NCI-H2107 treated with DMSO at 0.1 percent for 48 hours (cell line): Measurements from ENCODE around the gene ERVK3-1.
"Not testable (repeated sequence)": the region's sequence is repeated elsewhere in the genome, so short reads cannot be mapped to it uniquely, and the experiment has no call there.

Experiments
- DNase-seq: peaks from one replicate; lab custom pipeline; 2025; ENCODE audit not compliant: unreplicated experiment; lab: John Stamatoyannopoulos, UW

The ERVK3-1 gene

GRCh38 chr19:58304255-58304654, 922 bp upstream of the ERVK3-1 start:
- DNase-seq = no peak

- DNase-seq = no peak
Measured at GRCh38 chr19:58304748-58305064, 471 bp upstream of the ERVK3-1 start.

GRCh38 chr19:58305932-58306323, 751 bp downstream of the ERVK3-1 start:
- DNase-seq = no peak

DNA sequence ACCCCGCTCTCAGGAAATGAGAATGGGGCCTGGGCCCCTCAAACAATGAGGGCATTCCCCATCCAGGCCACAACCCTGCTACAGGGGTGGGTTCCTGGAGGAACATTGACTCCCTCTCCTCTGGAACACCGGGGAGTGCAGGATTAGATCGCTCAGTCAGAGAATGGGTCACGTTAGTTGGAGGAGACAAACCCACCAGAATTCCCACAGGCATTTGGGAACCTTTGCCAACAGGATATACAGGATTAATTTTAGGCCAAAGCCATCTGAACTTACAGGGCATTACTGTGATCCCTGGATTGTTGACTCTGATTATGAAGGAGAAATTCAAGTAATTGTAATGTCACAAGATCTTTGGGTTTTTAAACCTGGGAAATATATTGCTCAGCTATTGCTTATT, 2.6 kb downstream of the ERVK3-1 start:
- no peak for DNase-seq

GRCh38 chr19:58310685-58311084, 5.5 kb downstream of the ERVK3-1 start:
- DNase-seq = not testable (repeated sequence)

DNA sequence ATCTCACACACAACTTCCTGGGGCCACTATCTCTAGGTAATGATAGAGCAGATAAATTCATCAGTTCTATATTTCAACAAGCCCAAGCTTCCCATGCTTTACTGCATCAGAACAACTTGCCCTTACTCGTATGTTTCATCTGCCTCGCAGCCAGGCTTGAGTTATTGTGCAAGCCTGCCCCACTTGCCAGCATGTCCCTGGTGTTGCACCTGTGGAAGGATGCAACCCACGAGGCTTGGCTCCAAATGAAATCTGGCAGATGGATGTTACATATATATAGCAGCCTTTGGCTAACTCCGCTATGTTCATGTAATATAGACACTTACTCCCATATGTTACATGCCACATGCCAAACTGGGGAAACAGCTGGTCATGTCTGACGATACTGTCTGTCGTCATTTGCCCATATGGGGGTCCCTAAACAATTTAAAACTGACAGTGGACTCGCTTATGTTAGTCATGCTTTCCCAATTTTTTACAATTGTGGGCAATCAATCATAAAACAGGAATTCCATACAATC, 6.2 kb downstream of the ERVK3-1 start:
- DNase-seq = no peak

DNA sequence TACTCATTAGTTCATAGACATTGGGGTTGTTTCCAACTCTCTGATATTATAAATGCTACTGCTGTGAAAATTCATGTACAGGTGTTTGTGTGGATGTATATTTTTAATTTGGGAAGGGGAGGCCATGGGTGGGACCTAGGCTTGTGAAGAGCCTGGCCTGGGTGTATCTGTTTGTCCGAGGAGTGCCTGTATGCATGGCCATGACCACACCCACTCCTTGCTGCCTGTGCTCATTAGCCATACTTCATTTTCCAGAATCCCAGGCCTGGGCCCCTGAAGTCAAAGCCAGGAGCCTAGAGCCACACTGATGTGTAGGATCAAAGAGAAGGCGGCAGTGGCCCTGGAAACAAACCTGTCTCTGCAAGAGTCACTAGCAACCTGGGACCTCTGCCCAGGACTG, 10.4 kb downstream of the ERVK3-1 start:
- no peak for DNase-seq

DNA sequence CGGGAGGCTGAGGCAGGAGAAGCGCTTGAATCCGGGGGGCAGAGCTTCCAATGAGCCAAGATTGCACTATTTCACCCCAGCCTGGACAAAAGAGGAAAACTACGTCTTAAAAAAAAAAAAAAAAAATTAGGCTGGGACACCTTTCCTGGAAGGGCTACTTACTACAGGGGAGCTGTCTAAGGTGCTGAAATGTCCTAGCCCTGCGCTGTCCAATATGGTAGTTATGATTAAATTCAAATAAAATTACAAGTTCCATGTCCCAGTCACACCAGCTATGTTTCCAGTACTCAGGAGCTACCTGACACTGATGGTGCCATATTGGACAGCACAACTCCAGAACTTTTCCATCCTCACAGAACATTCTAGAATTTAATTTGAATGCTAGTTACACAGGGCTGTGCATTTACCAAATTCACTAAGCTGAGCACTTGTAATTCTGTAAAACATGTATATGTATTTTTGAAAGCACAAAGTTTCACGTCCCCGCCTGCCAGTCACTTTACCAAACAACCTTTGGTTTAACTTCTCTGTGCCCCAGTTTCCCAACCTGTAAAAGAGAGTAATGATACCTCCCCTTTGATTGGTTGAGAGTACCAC, 12.4 kb downstream of the ERVK3-1 start:
- DNase-seq = no peak

DNA sequence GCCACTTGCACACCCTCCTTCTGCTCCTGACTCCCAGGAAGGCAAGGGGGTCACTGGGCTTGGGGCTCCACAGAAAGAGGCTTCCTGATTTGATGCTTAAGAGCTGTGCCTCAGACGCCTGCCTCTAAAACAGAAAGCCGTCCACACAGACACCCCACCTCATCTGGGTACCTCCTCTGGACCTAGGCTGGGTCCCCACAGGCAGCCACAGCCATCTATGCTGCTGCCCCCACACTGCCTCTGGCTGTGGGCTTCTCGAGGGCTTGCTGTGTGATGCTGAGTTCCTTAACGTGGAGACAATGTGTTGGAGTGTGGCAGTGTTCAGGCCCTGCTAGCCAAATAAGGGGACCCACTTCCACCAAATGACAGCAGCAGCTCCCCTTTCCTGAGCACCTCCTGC, 13.1 kb downstream of the ERVK3-1 start:
- no peak for DNase-seq

DNA sequence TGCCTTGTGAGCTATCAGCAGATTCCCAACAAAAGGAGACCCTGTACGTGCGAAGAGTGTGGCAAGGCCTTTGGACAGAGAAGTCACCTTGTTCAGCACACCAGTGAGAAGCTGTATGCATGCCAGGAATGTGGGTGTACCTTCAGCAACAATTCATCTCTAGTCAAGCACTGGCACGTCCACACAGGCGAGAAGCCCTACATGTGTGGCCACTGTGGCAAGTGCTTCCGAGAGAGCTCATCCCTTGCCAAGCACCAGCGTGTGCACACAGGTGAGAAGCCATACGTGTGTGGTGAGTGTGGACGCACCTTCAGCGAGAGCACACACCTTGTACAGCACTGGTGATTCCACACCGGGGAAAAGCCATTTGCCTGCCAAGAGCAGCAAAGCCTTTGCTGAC, 14.1 kb downstream of the ERVK3-1 start:
- DNase-seq = no peak

- no peak for DNase-seq
Measured at GRCh38 chr19:58325311-58326022, 20.3 kb downstream of the ERVK3-1 start.

DNA sequence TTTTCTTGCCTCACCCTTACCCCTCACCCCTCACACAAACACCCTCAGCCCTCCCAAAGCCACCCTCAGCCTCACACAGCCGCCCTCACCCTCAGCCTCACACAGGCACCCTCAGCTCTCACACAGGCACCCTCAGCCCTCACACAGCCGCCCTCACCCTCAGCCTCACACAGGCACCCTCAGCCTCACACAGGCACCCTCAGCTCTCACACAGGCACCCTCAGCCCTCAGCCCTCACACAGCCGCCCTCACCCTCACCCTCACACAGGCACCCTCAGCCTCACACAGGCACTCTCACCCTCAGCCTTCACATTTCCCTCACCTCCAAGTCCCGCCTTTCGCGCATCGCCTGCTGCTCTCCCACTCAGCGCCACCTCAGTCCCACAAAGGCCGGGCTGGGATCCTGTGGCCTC, 21.3 kb downstream of the ERVK3-1 start:
- no peak for DNase-seq

DNA sequence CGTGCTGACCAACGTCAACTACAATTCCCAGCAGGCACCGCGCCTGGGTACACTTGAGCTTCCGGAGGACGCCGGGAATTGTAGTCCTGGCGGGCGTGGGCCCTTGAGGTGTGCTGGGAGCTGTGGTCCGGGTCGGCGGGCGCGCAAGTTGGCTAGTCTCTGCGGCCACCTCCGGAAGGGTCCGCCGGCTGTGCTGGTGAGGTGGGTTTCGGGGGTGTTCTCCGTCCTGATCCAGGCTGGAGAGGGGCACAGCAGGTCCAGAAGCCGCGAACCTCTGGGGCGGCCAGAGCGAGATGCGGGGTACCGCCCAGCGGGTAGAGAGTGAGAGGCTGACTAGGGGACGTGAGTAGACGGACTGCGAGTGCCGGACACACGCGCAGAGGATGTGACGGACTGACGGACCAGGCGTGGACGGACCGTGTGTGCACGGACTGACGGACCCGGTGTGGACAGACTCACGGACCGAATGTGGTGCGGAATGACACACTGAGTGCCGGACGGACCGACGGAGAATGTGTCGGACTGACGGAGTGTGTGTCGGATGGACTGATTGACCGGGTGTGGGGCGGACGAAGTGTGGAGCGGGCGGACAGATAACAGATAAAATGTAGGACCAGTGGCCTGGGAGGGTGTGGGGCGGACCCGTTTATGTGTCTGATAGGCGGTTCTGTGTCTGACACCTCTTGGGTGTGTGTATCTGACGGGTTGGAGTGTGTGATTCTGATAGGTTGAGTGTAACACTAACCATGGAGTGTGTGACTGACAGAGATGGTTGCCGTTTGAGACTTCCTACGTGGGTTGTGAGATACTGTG, 21.9 kb downstream of the ERVK3-1 start, which contains the start of gene ZSCAN22:
Gene ZSCAN22 (plus strand): TSS at position 81 of the 813 bp plus-strand sequence. CDS start 7,809 bp downstream, outside the sequence.
- DNase-seq = peak; percentile 93

DNA sequence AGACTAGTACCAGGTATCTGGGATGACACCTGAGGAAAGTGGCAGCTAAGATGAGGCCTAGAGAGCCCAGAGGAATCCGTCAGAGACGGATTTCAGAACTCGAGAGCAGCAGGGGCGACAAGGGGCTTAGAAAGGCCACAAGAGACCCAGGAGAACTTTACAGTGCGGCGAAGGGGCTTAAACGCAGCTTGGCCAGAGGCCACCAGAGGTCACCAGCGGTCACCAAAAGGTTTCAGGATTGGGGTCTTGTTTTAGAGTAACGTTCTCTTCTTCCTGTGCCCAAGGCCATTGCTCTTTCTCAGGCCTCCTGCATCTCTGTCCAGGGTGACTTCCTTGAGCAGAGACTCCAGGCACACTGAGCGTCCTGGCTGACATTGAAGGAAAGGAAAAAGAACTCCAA, 23.8 kb downstream of the ERVK3-1 start:
- DNase-seq = peak; percentile 6

DNA sequence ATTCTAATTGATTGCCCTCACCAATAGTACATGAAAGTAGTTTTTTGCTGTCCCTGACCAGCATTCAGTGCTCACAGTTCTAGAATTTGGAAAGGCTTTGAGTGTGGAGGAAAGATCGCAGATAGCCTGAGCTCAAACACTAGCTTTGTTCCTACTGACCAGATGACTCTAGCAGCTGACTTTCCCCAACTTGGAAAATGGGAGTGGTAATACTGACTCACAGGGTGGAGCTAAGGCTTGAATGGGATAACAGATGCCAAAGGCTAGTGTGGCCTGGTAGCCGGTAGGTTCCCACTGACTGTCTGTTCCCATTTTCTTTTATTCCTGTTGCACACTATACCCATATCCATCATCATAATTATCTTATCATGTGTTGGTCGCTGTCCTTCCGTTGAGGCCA, 25.3 kb downstream of the ERVK3-1 start:
- DNase-seq = no peak

DNA sequence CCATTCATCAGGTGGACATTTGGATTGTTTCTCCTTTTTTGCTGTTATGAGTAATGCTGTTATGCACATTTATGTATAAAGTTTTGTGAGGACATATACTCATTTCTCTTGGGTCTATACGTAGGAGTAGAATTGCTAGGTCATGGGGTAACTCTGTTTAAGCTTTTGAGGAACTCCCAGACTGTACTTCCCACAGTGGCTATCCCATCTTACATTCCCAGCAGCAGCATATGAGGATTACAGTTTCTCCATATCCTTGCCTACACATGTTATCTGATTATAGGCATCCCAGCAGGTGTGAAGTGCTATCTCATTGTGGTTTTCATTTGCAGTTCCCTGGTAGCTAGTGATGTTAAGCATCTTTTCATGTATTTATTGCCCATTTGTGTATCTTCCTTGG, 27.5 kb downstream of the ERVK3-1 start:
- DNase-seq = no peak

- DNase-seq = no peak
Measured at GRCh38 chr19:58334691-58335249, 29.6 kb downstream of the ERVK3-1 start.

GRCh38 chr19:58335630-58336029, 30.5 kb downstream of the ERVK3-1 start:
- no peak for DNase-seq

GRCh38 chr19:58336216-58336615, 31.0 kb downstream of the ERVK3-1 start:
- DNase-seq = no peak

DNA sequence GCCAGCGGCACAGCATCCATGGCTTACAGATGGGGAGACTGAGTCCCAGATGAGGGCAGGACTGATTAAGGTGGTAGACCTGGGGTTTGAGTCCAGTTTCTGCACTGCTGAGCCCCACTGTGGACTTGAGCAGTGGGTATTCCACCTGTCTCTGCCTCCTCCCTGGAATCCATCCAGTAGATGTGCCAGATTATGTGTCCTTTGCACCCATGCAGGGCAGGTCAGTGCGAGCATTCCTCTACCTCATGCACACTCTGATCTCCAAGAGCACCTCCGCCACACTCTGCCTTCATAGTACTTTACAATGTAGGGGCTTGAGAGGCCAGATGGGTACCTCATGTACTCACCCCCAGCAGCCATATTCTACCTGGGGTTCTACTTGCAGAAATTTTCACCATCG, 31.6 kb downstream of the ERVK3-1 start:
- no peak for DNase-seq

GRCh38 chr19:58338336-58338735, 33.2 kb downstream of the ERVK3-1 start:
- DNase-seq = no peak
